GM12878 (cell line): ENCODE results near the gene ALAS1.

Experiments
- CTCF ChIP-seq, 3 experiments: IDR thresholded peaks in 2 of 3; conservative IDR thresholded peaks in 1 of 3; 2 replicates each; pipeline ENCODE4 v1.5.1; 2011; ENCODE audit warnings: low read depth in 3 of 3, low read length in 3 of 3, mild to moderate bottlenecking in 3 of 3, control low read depth in 2 of 3, moderate library complexity in 2 of 3, inconsistent platforms in 1 of 3, mixed read lengths in 1 of 3; ENCODE audit not compliant: control insufficient read depth in 2 of 3, insufficient read depth in 1 of 3; ENCODE audit errors: extremely low read depth in 1 of 3
- NRF1 ChIP-seq: conservative IDR thresholded peaks from 2 replicates; pipeline ENCODE4 v1.6.1; 2011; ENCODE audit warnings: mild to moderate bottlenecking, low read depth, low read length, improper control_type of control experiment
- POLR2AphosphoS5 ChIP-seq: IDR thresholded peaks from 2 replicates; pipeline ENCODE4 v1.6.1; 2011; ENCODE audit warnings: mild to moderate bottlenecking, low read length, inconsistent platforms
- YY1 ChIP-seq: IDR thresholded peaks from 2 replicates; pipeline ENCODE4 v1.6.1; 2011; ENCODE audit warnings: low read depth, mild to moderate bottlenecking, low read length
- ZNF217 ChIP-seq: fragments of 450-650 bp; IDR thresholded peaks from 2 replicates; pipeline ENCODE4 v1.6.1; 2017; ENCODE audit warnings: antibody characterized with exemption, mild to moderate bottlenecking
- ZSCAN29 ChIP-seq: fragments of 450-650 bp; IDR thresholded peaks from 2 replicates; pipeline ENCODE4 v1.6.1; 2017; ENCODE audit warnings: mild to moderate bottlenecking, moderate library complexity

- TF ChIP-seq CTCF (IDR thresholded peaks at IDR 0.05 in 2 of 3, conservative IDR thresholded peaks at IDR 0.05 in 1 of 3; ENCODE audit: control insufficient read depth in 2 of 3, extremely low read depth in 1 of 3, insufficient read depth in 1 of 3, low read depth in 3 of 3, low read length in 3 of 3) = no peak
- TF ChIP-seq POLR2AphosphoS5 = no peak
- TF ChIP-seq YY1 = no peak
- no peak for TF ChIP-seq NRF1
- no peak for TF ChIP-seq ZNF217
- no peak for TF ChIP-seq ZSCAN29
Observed at GRCh38 chr3:52221563-52222318, 23.8 kb downstream of the ALAS1 start.
